ENCODE measurements around the gene CCK.

DNA sequence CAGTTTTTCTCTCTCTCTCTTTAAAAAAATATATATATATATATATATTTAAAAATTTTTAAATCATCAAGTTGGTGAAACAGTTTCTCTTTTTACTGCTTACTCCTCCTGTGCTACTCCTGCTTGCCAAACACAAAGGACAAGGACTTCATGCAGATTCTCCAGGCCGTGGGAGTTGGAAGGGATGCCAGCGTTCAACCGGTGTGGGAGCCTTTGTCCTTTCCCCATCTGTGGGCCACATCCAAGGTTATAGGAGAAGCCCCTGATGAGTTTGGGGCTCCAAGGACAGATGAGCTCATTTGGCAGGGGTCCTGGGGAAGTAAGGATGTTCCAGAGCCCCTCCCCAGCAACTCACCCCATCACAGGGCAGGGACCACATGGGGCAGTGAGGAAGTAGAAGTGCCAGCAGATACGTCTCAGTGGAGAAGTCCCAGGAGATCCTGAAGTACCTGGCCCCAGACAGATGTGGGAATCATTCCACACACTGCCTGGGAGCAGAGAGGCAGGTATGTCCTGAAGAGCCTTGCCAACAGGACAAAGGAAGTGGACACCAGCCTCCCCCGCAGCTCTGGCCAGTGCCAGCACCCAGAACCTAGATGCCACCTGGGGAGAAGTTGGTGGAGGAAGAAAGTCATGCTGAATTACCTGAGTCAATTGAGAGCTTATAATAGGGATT is 36.6 kb downstream of the CCK start:
- TF ChIP-seq, protein P1, sequence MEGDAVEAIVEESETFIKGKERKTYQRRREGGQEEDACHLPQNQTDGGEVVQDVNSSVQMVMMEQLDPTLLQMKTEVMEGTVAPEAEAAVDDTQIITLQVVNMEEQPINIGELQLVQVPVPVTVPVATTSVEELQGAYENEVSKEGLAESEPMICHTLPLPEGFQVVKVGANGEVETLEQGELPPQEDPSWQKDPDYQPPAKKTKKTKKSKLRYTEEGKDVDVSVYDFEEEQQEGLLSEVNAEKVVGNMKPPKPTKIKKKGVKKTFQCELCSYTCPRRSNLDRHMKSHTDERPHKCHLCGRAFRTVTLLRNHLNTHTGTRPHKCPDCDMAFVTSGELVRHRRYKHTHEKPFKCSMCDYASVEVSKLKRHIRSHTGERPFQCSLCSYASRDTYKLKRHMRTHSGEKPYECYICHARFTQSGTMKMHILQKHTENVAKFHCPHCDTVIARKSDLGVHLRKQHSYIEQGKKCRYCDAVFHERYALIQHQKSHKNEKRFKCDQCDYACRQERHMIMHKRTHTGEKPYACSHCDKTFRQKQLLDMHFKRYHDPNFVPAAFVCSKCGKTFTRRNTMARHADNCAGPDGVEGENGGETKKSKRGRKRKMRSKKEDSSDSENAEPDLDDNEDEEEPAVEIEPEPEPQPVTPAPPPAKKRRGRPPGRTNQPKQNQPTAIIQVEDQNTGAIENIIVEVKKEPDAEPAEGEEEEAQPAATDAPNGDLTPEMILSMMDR (conservative IDR thresholded peaks at IDR 0.05 in 1 of 2, IDR thresholded peaks at IDR 0.05 in 1 of 2; ENCODE audit: extremely low read depth in 1 of 2, insufficient read depth in 1 of 2, low read depth in 1 of 2, low read length in 2 of 2), result no peak
- no peak for TF ChIP-seq EZH2 (IDR thresholded peaks at IDR 0.05; ENCODE audit: borderline replicate concordance, low read length)
